Left lung (tissue), 10 donors: ENCODE data around the gene ANKS1B. TPM values are rescaled to one million over a fixed set of nuclear protein-coding genes. Genes with fewer than 3 reads are reported as not detected.

ENCODE experiments used
- ATAC-seq: fragments of 200-7000 bp; cut with Tn5 transposase; one replicate; pipeline ENCODE4 v1.9.1; 2020; ENCODE audit warnings: moderate library complexity
- DNase-seq, 4 donors: peaks; one replicate each; pipeline ENCODE4 v3.0.0-alpha.2; 2013 to 2020
- H3K27ac ChIP-seq, 2 donors: fragments of 200-600 bp; sonication (generic) in 1 of 2; one replicate each; pipeline versions ENCODE4 v1.5.0 to v1.8.0; 2020 to 2021
- H3K27me3 ChIP-seq, 2 donors: fragments of 200-600 bp; sonication (generic) in 1 of 2; one replicate each; pipeline versions ENCODE4 v1.5.0 to v1.8.0; 2020 to 2021
- H3K36me3 ChIP-seq, 2 donors: fragments of 200-600 bp; sonication (generic) in 1 of 2; one replicate each; pipeline versions ENCODE4 v1.5.0 to v1.8.0; 2020 to 2021
- H3K4me1 ChIP-seq, 2 donors: fragments of 200-600 bp; one replicate each; pipeline ENCODE4 v1.8.0; 2021
- H3K4me3 ChIP-seq, 2 donors: fragments of 200-600 bp; sonication (generic) in 1 of 2; one replicate each; pipeline versions ENCODE4 v1.5.0 to v1.8.0; 2020 to 2021; ENCODE audit warnings: mild to moderate bottlenecking in 1 of 2
- H3K9me3 ChIP-seq, 2 donors: fragments of 200-600 bp; sonication (generic) in 1 of 2; one replicate each; pipeline versions ENCODE4 v1.5.0 to v1.8.0; 2020 to 2021
- intact Hi-C, 2 donors: fragments of 100-400 bp; cut with DNase I; formaldehyde crosslinking; loops; one replicate each; pipeline versions ENCODE4 v1.11.2 to v1.14.2; 2022
- polyA plus RNA-seq, 6 donors: library from polyadenylated mRNA; unstranded; fragments of 120-200 nt; gene quantifications; one replicate each; pipeline ENCODE4 v1.2.1, GENCODE V29; 2013; ENCODE audit not compliant: insufficient read length in 6 of 6
- total RNA-seq, 2 donors: library from RNA; stranded (reverse); fragmentation: NEBNext Ultra II Directional; extraction: Animal tissue kit (Norgen Biotek cat#: 25700); gene quantifications; one replicate each; pipeline ENCODE4 v1.2.1, GENCODE V29; 2021
- TF ChIP-seq, protein P1 (sequence below), 2 donors: fragments of 200-600 bp; sonication (generic) in 1 of 2; IDR thresholded peaks; one replicate each; pipeline versions ENCODE4 v1.5.0 to v1.8.0; 2021; ENCODE audit warnings: antibody characterized with exemption in 2 of 2
- donor health status: DM: no; HTN: yes; CAD: no.
- donor health status: DM: no; HTN: no; CAD: no.

Gene ANKS1B
- total and polyA plus RNA-seq, 8 donors = 4.9 to 31.8 (median 14.9) TPM

- TF ChIP-seq, protein P1, sequence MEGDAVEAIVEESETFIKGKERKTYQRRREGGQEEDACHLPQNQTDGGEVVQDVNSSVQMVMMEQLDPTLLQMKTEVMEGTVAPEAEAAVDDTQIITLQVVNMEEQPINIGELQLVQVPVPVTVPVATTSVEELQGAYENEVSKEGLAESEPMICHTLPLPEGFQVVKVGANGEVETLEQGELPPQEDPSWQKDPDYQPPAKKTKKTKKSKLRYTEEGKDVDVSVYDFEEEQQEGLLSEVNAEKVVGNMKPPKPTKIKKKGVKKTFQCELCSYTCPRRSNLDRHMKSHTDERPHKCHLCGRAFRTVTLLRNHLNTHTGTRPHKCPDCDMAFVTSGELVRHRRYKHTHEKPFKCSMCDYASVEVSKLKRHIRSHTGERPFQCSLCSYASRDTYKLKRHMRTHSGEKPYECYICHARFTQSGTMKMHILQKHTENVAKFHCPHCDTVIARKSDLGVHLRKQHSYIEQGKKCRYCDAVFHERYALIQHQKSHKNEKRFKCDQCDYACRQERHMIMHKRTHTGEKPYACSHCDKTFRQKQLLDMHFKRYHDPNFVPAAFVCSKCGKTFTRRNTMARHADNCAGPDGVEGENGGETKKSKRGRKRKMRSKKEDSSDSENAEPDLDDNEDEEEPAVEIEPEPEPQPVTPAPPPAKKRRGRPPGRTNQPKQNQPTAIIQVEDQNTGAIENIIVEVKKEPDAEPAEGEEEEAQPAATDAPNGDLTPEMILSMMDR (IDR thresholded peaks at IDR 0.05) = no peak
- Histone ChIP-seq H3K27me3 (no peaks in the 10 kb centered on the region), H3K36me3 (no peaks in the 10 kb centered on the region), H3K4me3 (no peak overlapping the region), H3K27ac (no peak overlapping the region), H3K4me1 (no peaks in the 10 kb centered on the region), H3K9me3 (no peaks in the 10 kb centered on the region)
- intact Hi-C loops = no loop called here
- DNase-seq (no peak), ATAC-seq (no peak)
Observed at GRCh38 chr12:98788396-98788795, 1196.3 kb downstream of the ANKS1B start.

DNA sequence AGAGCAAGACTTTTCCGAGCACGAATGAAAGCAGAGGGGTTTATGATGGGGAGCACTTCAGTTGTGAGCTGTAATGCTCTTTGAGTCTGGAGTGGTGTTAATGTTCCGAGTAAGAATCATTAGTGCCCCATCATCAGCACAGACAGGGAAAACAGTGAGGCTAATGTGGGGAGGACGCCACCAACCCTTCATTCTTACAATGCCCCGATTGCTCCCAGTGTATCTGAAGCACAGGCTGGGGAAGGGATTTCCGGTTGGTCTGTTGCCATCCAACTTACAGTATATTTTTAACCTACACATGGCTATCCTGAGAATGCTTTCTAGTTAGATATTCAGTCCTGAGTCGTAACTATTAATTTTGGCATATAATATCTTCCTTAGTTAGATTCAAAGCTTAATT lies 1198.1 kb downstream of the ANKS1B start:
- Histone ChIP-seq H3K27me3 (no peaks in the 10 kb centered on the region), H3K4me1 (no peaks in the 10 kb centered on the region), H3K36me3 (no peaks in the 10 kb centered on the region), H3K27ac (no peak overlapping the region), H3K9me3 (no peaks in the 10 kb centered on the region), H3K4me3 (no peak overlapping the region)
- intact Hi-C loops = no loop called here
- TF ChIP-seq, protein P1 (IDR thresholded peaks at IDR 0.05) = no peak
- ATAC-seq (no peak), DNase-seq (no peak)

GRCh38 chr12:98783420-98783819 lies 1201.3 kb downstream of the ANKS1B start:
- DNase-seq (no peak), ATAC-seq (no peak)
- Histone ChIP-seq H3K4me1 (no peaks in the 10 kb centered on the region), H3K27me3 (no peaks in the 10 kb centered on the region), H3K27ac (no peak overlapping the region), H3K36me3 (no peaks in the 10 kb centered on the region), H3K4me3 (no peak overlapping the region), H3K9me3 (no peaks in the 10 kb centered on the region)
- TF ChIP-seq, protein P1 (IDR thresholded peaks at IDR 0.05) = no peak
- intact Hi-C loops = no loop called here

DNA sequence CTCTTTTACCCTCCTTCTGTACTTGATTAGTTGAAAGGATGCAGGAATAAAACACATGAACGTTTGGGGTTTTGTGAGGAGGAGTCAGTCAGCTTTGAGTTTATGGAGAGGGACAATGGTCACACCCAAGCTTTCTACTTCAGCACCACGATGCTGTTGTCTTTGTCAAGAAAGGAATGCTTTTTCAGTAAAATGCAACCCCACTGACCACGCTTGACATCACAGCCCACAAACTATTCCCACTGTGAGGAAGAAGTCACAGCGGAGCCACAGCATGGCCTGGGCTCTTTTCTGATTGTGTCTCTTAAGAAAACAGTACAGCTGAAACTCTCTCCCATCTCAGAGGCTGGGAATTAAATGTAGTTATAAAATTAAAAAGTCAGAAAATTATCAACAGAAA lies 1204.5 kb downstream of the ANKS1B start:
- ATAC-seq (no peak), DNase-seq (no peak)
- Histone ChIP-seq H3K9me3 (no peaks in the 10 kb centered on the region), H3K27ac (no peak overlapping the region), H3K4me3 (no peak overlapping the region), H3K4me1 (no peaks in the 10 kb centered on the region), H3K27me3 (no peaks in the 10 kb centered on the region), H3K36me3 (no peaks in the 10 kb centered on the region)
- intact Hi-C loops = no loop called here
- TF ChIP-seq, protein P1 (IDR thresholded peaks at IDR 0.05) = no peak

DNA sequence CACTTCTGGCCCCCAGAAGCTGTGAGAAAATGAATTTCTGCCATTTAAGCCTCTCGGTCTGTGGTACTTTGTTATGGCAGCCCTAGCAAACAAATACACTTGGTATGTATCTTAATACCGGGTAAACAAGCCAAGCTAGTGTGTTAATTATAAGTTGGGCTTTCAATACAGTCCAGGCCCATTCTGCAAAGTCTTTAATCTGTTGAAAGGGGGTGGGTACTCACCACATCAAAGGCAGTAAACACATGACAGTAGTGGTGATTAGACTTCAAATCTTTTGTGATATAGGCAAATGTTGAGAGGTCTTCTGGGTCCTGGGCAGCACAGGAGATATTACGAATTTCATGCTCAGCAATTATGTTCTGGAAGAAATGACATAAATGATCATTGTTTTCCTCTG lies 1211.9 kb downstream of the ANKS1B start:
- Histone ChIP-seq H3K4me3 (no peak overlapping the region), H3K9me3 (no peaks in the 10 kb centered on the region), H3K27ac (no peak overlapping the region), H3K36me3 (no peaks in the 10 kb centered on the region), H3K27me3 (no peaks in the 10 kb centered on the region), H3K4me1 (no peaks in the 10 kb centered on the region)
- no peak for ATAC-seq
- no peak for DNase-seq
- intact Hi-C loops = no loop called here
- TF ChIP-seq, protein P1 (IDR thresholded peaks at IDR 0.05) = no peak
